ENCODE measurements around the gene CCDC61. TPM values are rescaled to one million over a fixed set of nuclear protein-coding genes. Genes with fewer than 3 reads are reported as not detected.

CCDC61 gene
- total RNA-seq, 3 donors from 2014 or later: 7.0 to 8.8 (median 8.3) TPM

- TF ChIP-seq POLR2A (IDR thresholded peaks at IDR 0.05): no peak
- no peak for TF ChIP-seq POLR2AphosphoS5 (IDR thresholded peaks at IDR 0.05)
- TF ChIP-seq, protein P1, sequence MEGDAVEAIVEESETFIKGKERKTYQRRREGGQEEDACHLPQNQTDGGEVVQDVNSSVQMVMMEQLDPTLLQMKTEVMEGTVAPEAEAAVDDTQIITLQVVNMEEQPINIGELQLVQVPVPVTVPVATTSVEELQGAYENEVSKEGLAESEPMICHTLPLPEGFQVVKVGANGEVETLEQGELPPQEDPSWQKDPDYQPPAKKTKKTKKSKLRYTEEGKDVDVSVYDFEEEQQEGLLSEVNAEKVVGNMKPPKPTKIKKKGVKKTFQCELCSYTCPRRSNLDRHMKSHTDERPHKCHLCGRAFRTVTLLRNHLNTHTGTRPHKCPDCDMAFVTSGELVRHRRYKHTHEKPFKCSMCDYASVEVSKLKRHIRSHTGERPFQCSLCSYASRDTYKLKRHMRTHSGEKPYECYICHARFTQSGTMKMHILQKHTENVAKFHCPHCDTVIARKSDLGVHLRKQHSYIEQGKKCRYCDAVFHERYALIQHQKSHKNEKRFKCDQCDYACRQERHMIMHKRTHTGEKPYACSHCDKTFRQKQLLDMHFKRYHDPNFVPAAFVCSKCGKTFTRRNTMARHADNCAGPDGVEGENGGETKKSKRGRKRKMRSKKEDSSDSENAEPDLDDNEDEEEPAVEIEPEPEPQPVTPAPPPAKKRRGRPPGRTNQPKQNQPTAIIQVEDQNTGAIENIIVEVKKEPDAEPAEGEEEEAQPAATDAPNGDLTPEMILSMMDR (IDR thresholded peaks at IDR 0.05): no peak
- no peak for DNase-seq (ENCODE audit: low spot score in 2 of 2)
- H3K4me1 ChIP-seq: no peaks in the 10 kb centered on the region
- H3K27ac ChIP-seq: no peak overlapping the region
- H3K9me3 ChIP-seq: no peaks in the 10 kb centered on the region
- intact Hi-C loops (cut with DNase I; ENCODE audit: low total_unique reads): no loop called here
- H3K4me3 ChIP-seq: no peak overlapping the region
- H3K36me3 ChIP-seq: no peaks in the 10 kb centered on the region
- no peaks in the 10 kb centered on the region for H3K27me3 ChIP-seq
Measured at GRCh38 chr19:46058778-46059177, 63.5 kb downstream of the CCDC61 start.

DNA sequence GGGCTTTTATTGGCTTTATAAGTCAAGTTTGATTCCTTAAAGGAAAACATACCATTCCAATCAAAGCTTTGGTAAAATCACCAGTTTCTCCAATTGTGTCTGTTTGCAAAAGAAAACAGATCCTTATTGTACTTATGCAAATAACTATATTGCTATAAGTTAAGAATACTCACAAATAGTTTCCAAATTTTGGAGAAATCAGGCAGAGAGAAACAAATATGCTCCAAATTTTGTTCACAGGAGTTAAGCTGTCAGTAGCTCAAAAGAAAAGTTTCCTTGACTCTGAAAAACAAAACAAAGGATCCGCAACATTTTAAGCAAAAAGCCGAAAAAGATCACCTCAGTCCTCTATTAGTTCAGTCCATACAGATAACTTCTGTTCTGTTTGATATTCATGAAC lies 64.7 kb downstream of the CCDC61 start:
- Histone ChIP-seq H3K36me3 (no peaks in the 10 kb centered on the region), H3K4me3 (no peak overlapping the region), H3K9me3 (no peaks in the 10 kb centered on the region), H3K27me3 (no peaks in the 10 kb centered on the region), H3K4me1 (no peaks in the 10 kb centered on the region), H3K27ac (no peak overlapping the region)
- no peak for DNase-seq (ENCODE audit: low spot score in 2 of 2)
- intact Hi-C loops (cut with DNase I; ENCODE audit: low total_unique reads): no loop called here
- no peak for TF ChIP-seq POLR2A (IDR thresholded peaks at IDR 0.05)
- TF ChIP-seq, protein P1 (IDR thresholded peaks at IDR 0.05): no peak
- no peak for TF ChIP-seq POLR2AphosphoS5 (IDR thresholded peaks at IDR 0.05)

- no peak overlapping the region for H3K27ac ChIP-seq
- TF ChIP-seq, protein P1 (IDR thresholded peaks at IDR 0.05): no peak
- H3K36me3 ChIP-seq: no peaks in the 10 kb centered on the region
- H3K27me3 ChIP-seq: no peaks in the 10 kb centered on the region
- peaks cover 0 to 10% of the 10 kb centered on the region in 2 donors for H3K4me1 ChIP-seq
- DNase-seq (ENCODE audit: low spot score in 2 of 2): no peak
- H3K4me3 ChIP-seq: no peak overlapping the region
- intact Hi-C loops (cut with DNase I; ENCODE audit: low total_unique reads): no loop called here
- no peaks in the 10 kb centered on the region for H3K9me3 ChIP-seq
Measured at GRCh38 chr19:46063201-46063600, 67.9 kb downstream of the CCDC61 start.

DNA sequence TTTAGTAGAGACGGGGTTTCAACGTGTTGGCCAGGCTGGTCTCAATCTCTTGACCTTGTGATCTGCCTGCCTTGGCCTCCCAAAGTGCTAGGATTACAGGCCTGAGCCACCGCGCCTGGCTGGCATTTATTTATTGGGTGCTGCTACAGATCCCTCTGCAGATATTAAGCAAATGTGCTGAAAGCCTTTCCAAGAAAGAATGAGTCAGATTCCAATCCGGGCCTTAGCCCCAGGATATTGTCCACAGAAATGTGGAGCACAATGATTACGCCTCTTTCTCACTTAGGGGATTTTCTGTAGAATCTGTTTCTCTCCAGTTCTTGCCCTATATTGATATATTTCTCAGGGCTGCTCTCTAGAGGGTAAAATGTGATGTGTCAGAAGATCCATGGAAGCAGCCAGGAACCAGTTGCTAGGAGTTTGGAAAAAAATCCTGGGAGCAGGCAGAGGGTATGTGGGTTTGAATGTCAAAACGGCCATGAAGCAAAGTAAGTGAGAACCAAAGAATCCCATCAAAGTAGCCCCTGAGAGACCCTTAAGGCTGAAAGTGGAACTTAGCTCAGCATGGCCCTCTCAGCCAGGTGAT lies 70.3 kb downstream of the CCDC61 start:
- no peak overlapping the region for H3K27ac ChIP-seq
- no peaks in the 10 kb centered on the region for H3K9me3 ChIP-seq
- no peak overlapping the region for H3K4me3 ChIP-seq
- intact Hi-C loops (cut with DNase I; ENCODE audit: low total_unique reads): no loop called here
- H3K27me3 ChIP-seq: no peaks in the 10 kb centered on the region
- DNase-seq (ENCODE audit: low spot score in 2 of 2): peak; percentile 55 to 57
- no peaks in the 10 kb centered on the region for H3K36me3 ChIP-seq
- H3K4me1 ChIP-seq: peaks cover 0 to 10% of the 10 kb centered on the region in 2 donors
- TF ChIP-seq POLR2A (IDR thresholded peaks at IDR 0.05): no peak
- TF ChIP-seq POLR2AphosphoS5 (IDR thresholded peaks at IDR 0.05): no peak
- TF ChIP-seq, protein P1 (IDR thresholded peaks at IDR 0.05): no peak

DNA sequence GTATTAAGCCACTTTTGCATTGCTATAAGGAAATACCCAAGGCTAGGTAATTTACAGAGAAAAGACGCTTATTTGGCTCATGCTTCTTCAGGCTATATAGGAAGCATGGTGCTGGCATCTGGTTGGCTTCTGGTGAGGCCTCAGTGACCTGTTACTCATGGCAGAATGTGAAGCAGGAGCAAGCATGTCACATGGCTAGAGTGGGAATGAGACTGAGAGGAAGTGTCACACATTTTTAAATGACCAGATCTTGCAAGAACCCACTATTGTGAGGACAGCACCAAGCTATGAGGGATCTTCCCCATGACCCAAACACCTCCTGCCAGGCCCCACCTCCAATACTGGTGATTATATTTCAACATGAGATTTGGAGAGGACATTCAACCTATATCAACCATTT lies 71.2 kb downstream of the CCDC61 start:
- Histone ChIP-seq H3K27ac (no peak overlapping the region), H3K36me3 (no peaks in the 10 kb centered on the region), H3K9me3 (no peaks in the 10 kb centered on the region), H3K27me3 (no peaks in the 10 kb centered on the region), H3K4me1 (peaks cover 0 to 10% of the 10 kb centered on the region in 2 donors), H3K4me3 (no peak overlapping the region)
- no peak for DNase-seq (ENCODE audit: low spot score in 2 of 2)
- TF ChIP-seq POLR2AphosphoS5 (IDR thresholded peaks at IDR 0.05) (no peak), POLR2A (IDR thresholded peaks at IDR 0.05) (no peak)
- TF ChIP-seq, protein P1 (IDR thresholded peaks at IDR 0.05): no peak
- intact Hi-C loops (cut with DNase I; ENCODE audit: low total_unique reads): no loop called here

Measured in breast epithelium (tissue), 4 donors.